HFFc6 (cell line): Measurements from ENCODE around the gene ARFGAP1. TPM values are rescaled to one million over a fixed set of nuclear protein-coding genes. Genes with fewer than 3 reads are reported as not detected.
"Not testable (repeated sequence)": the region's sequence is repeated elsewhere in the genome, so short reads cannot be mapped to it uniquely, and the experiment has no call there.

Experiments
- DNase-seq: peaks from one replicate; pipeline ENCODE4 v3.0.0-alpha.2; 2018
- H3K27ac Mint-ChIP-seq: 2 replicates; pipeline ENCODE4 v1.8.0; 2020; ENCODE audit warnings: mild to moderate bottlenecking, mixed read lengths
- H3K27me3 Mint-ChIP-seq: 2 replicates; pipeline ENCODE4 v1.8.0; 2021; ENCODE audit warnings: mild to moderate bottlenecking, moderate library complexity, mixed read lengths; ENCODE audit not compliant: insufficient read depth
- H3K36me3 Mint-ChIP-seq: 2 replicates; pipeline ENCODE4 v1.8.0; 2021; ENCODE audit warnings: low read depth, mixed read lengths
- H3K4me1 Mint-ChIP-seq: 2 replicates; pipeline ENCODE4 v1.8.0; 2020; ENCODE audit warnings: low read depth, mixed read lengths
- H3K4me3 Mint-ChIP-seq: 2 replicates; pipeline ENCODE4 v1.8.0; 2020; ENCODE audit warnings: mild to moderate bottlenecking, moderate library complexity, mixed read lengths
- H3K9me3 Mint-ChIP-seq: 2 replicates; pipeline ENCODE4 v1.8.0; 2020; ENCODE audit warnings: mild to moderate bottlenecking, mixed read lengths
- total RNA-seq, 6 experiments: library from RNA; stranded (reverse); fragmentation: NEBNext Ultra II Directional; extraction: Animal tissue kit (Norgen Biotek cat#: 25700); gene quantifications; 2 replicates in 1 of 6; 3 replicates in 5 of 6; pipeline ENCODE4 v1.2.3, GENCODE V29; 2021
- TF ChIP-seq, protein P1 (sequence below): fragments of 200-600 bp; sonication (generic); IDR thresholded peaks from 2 replicates; pipeline ENCODE4 v1.5.0; 2021; ENCODE audit warnings: antibody characterized with exemption, mild to moderate bottlenecking

The ARFGAP1 gene
- total RNA-seq, 6 experiments from 2014 or later = 106 to 123 (median 112) TPM

- no peaks in the 10 kb centered on the region for H3K36me3 Mint-ChIP-seq
- TF ChIP-seq, protein P1, sequence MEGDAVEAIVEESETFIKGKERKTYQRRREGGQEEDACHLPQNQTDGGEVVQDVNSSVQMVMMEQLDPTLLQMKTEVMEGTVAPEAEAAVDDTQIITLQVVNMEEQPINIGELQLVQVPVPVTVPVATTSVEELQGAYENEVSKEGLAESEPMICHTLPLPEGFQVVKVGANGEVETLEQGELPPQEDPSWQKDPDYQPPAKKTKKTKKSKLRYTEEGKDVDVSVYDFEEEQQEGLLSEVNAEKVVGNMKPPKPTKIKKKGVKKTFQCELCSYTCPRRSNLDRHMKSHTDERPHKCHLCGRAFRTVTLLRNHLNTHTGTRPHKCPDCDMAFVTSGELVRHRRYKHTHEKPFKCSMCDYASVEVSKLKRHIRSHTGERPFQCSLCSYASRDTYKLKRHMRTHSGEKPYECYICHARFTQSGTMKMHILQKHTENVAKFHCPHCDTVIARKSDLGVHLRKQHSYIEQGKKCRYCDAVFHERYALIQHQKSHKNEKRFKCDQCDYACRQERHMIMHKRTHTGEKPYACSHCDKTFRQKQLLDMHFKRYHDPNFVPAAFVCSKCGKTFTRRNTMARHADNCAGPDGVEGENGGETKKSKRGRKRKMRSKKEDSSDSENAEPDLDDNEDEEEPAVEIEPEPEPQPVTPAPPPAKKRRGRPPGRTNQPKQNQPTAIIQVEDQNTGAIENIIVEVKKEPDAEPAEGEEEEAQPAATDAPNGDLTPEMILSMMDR = no peak
- DNase-seq = no peak
- peaks cover 24% of the 10 kb centered on the region for H3K27me3 Mint-ChIP-seq
- H3K27ac Mint-ChIP-seq = no peak overlapping the region
- H3K4me3 Mint-ChIP-seq = no peak overlapping the region
- no peaks in the 10 kb centered on the region for H3K4me1 Mint-ChIP-seq
- H3K9me3 Mint-ChIP-seq = no peaks in the 10 kb centered on the region
Measured at GRCh38 chr20:63248835-63249591, 23.6 kb upstream of the ARFGAP1 start.

- Mint-ChIP-seq H3K27ac (no peak overlapping the region), H3K27me3 (peaks cover 26% of the 10 kb centered on the region), H3K4me1 (no peaks in the 10 kb centered on the region), H3K9me3 (no peaks in the 10 kb centered on the region), H3K4me3 (no peak overlapping the region), H3K36me3 (no peaks in the 10 kb centered on the region)
- no peak for DNase-seq
- TF ChIP-seq, protein P1 = no peak
Measured at GRCh38 chr20:63249891-63250290, 22.7 kb upstream of the ARFGAP1 start.

GRCh38 chr20:63251350-63251749 lies 21.3 kb upstream of the ARFGAP1 start:
- DNase-seq = peak; percentile 14
- TF ChIP-seq, protein P1 = peak; percentile 72
- H3K4me3 Mint-ChIP-seq, H3K4me1 Mint-ChIP-seq, H3K9me3 Mint-ChIP-seq, H3K27ac Mint-ChIP-seq, H3K36me3 Mint-ChIP-seq: not testable (repeated sequence)
- peaks cover 34% of the 10 kb centered on the region for H3K27me3 Mint-ChIP-seq

DNA sequence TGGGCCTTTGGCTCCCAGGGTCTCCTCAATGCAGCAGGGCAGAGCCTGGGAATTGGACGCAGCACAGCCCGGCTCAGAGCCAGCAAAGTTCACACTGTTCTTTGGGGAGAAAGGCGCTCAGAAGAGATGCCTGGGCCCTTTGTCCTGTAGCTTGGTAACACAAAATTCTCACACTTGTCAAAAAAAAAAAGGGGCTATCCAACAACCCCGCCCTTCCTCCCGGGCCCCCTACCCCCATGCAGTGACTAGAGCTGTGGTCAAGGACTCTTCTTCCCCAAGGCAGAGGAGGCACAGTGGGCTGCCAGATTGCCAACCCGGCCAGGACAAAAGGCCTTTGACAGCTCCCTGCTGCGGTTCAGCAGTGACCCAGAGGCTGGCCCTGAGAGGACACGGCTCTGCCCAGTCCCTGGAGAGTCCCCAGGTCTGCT lies 20.3 kb upstream of the ARFGAP1 start:
- no peaks in the 10 kb centered on the region for H3K4me1 Mint-ChIP-seq
- H3K27me3 Mint-ChIP-seq = peaks cover 42% of the 10 kb centered on the region
- TF ChIP-seq, protein P1 = no peak
- H3K4me3 Mint-ChIP-seq = no peak overlapping the region
- no peaks in the 10 kb centered on the region for H3K9me3 Mint-ChIP-seq
- H3K27ac Mint-ChIP-seq = no peak overlapping the region
- no peaks in the 10 kb centered on the region for H3K36me3 Mint-ChIP-seq
- no peak for DNase-seq

GRCh38 chr20:63253065-63253437 lies 19.6 kb upstream of the ARFGAP1 start:
- Mint-ChIP-seq H3K9me3 (no peaks in the 10 kb centered on the region), H3K36me3 (no peaks in the 10 kb centered on the region), H3K4me1 (no peaks in the 10 kb centered on the region), H3K27ac (no peak overlapping the region), H3K27me3 (peaks cover 46% of the 10 kb centered on the region), H3K4me3 (no peak overlapping the region)
- TF ChIP-seq, protein P1 = no peak
- DNase-seq = no peak
